ENCODE measurements around the gene PTAR1.
"Not testable (repeated sequence)": the region's sequence is repeated elsewhere in the genome, so short reads cannot be mapped to it uniquely, and the experiment has no call there.

PTAR1 gene

GRCh38 chr9:69759421-69760277, at the start of gene PTAR1:
Gene PTAR1 (minus strand): TSS chr9:69760011. CDS start chr9:69759938, 73 bp downstream.
- DNase-seq: peak; percentile 88

- DNase-seq: no peak
Observed at GRCh38 chr9:69809304-69809863, 49.6 kb upstream of the PTAR1 start.

GRCh38 chr9:69806627-69807026, 46.8 kb upstream of the PTAR1 start:
- no peak for DNase-seq

GRCh38 chr9:69805962-69806515, 46.2 kb upstream of the PTAR1 start:
- DNase-seq: no peak

- no peak for DNase-seq
Observed at GRCh38 chr9:69801989-69802388, 42.2 kb upstream of the PTAR1 start.

GRCh38 chr9:69800027-69800426, 40.2 kb upstream of the PTAR1 start:
- DNase-seq: not testable (repeated sequence)

GRCh38 chr9:69799521-69799920, 39.7 kb upstream of the PTAR1 start:
- DNase-seq: not testable (repeated sequence)

GRCh38 chr9:69798744-69799143, 38.9 kb upstream of the PTAR1 start:
- no peak for DNase-seq

GRCh38 chr9:69797675-69798074, 37.9 kb upstream of the PTAR1 start:
- no peak for DNase-seq

GRCh38 chr9:69794356-69794755, 34.5 kb upstream of the PTAR1 start:
- no peak for DNase-seq

GRCh38 chr9:69785757-69786156, 25.9 kb upstream of the PTAR1 start:
- DNase-seq: no peak

- no peak for DNase-seq
Observed at GRCh38 chr9:69773258-69773657, 13.4 kb upstream of the PTAR1 start.

GRCh38 chr9:69771775-69772418, 12.1 kb upstream of the PTAR1 start:
- no peak for DNase-seq

- DNase-seq: no peak
Observed at GRCh38 chr9:69768716-69769115, 8.9 kb upstream of the PTAR1 start.

- no peak for DNase-seq
Observed at GRCh38 chr9:69768101-69768500, 8.3 kb upstream of the PTAR1 start.

- not testable (repeated sequence) for DNase-seq
Observed at GRCh38 chr9:69763862-69764261, 4.1 kb upstream of the PTAR1 start.

- DNase-seq: no peak
Observed at GRCh38 chr9:69762527-69762926, 2.7 kb upstream of the PTAR1 start.

- DNase-seq: no peak
Observed at GRCh38 chr9:69760278-69760610, 433 bp upstream of the PTAR1 start.

GRCh38 chr9:69759021-69759420, 790 bp downstream of the PTAR1 start:
- no peak for DNase-seq

GRCh38 chr9:69757996-69758675, 1.7 kb downstream of the PTAR1 start:
- no peak for DNase-seq

GRCh38 chr9:69755205-69755604, 4.6 kb downstream of the PTAR1 start:
- no peak for DNase-seq

GRCh38 chr9:69753830-69754229, 6.0 kb downstream of the PTAR1 start:
- DNase-seq: no peak

GRCh38 chr9:69750085-69750484, 9.7 kb downstream of the PTAR1 start:
- no peak for DNase-seq
